GM23338 (cell line): Measurements from ENCODE around the gene TOE1. TPM values are rescaled to one million over a fixed set of nuclear protein-coding genes. Genes with fewer than 3 reads are reported as not detected.

Experiments
- ATAC-seq: fragments of 200-7000 bp; cut with Tn5 transposase; 3 replicates; pipeline ENCODE4 v1.9.1; 2020
- DNase-seq: peaks from one replicate; pipeline ENCODE4 v3.0.0-alpha.2; 2015; ENCODE audit warnings: low spot score
- H2AFZ ChIP-seq: fragments of 200-600 bp; sonication (generic); 2 replicates; pipeline ENCODE4 v1.8.0; 2016; ENCODE audit warnings: antibody characterized with exemption, mild to moderate bottlenecking, moderate library complexity
- H3F3A ChIP-seq: fragments of 200-600 bp; sonication (generic); replicated peaks from 2 replicates; pipeline ENCODE4 v1.8.0; 2017; ENCODE audit warnings: antibody characterized with exemption, mixed run types, low read depth
- H3K27ac ChIP-seq: fragments of 200-600 bp; sonication (generic); 2 replicates; pipeline ENCODE4 v1.6.1; 2016; ENCODE audit warnings: low read depth
- H3K27me3 ChIP-seq: fragments of 200-600 bp; sonication (generic); 2 replicates; pipeline ENCODE4 v1.8.0; 2016; ENCODE audit warnings: mild to moderate bottlenecking, mixed run types, moderate library complexity; ENCODE audit not compliant: insufficient read depth
- H3K36me3 ChIP-seq: fragments of 200-600 bp; sonication (generic); 2 replicates; pipeline ENCODE4 v1.8.0; 2016; ENCODE audit warnings: mild to moderate bottlenecking; ENCODE audit not compliant: insufficient read depth
- H3K4me1 ChIP-seq: fragments of 200-600 bp; sonication (generic); 2 replicates; pipeline ENCODE4 v1.8.0; 2016; ENCODE audit warnings: mild to moderate bottlenecking, moderate library complexity; ENCODE audit not compliant: insufficient read depth
- H3K4me2 ChIP-seq: fragments of 200-600 bp; sonication (generic); 2 replicates; pipeline ENCODE4 v1.7.1; 2017; ENCODE audit warnings: mixed run types
- H3K4me3 ChIP-seq: fragments of 200-600 bp; sonication (generic); 2 replicates; pipeline ENCODE4 v1.6.1; 2016; ENCODE audit warnings: mixed run types
- H3K79me2 ChIP-seq: fragments of 200-600 bp; sonication (generic); replicated peaks from 2 replicates; pipeline ENCODE4 v1.8.0; 2017; ENCODE audit warnings: mild to moderate bottlenecking; ENCODE audit not compliant: insufficient read depth
- H3K9me2 ChIP-seq: fragments of 200-600 bp; sonication (generic); 2 replicates; pipeline ENCODE4 v1.8.0; 2017; ENCODE audit not compliant: insufficient read depth
- H4K20me1 ChIP-seq: fragments of 200-600 bp; sonication (generic); replicated peaks from 2 replicates; pipeline ENCODE4 v1.8.0; 2017; ENCODE audit warnings: mild to moderate bottlenecking; ENCODE audit not compliant: insufficient read depth
- H3K27ac Mint-ChIP-seq: 2 replicates; pipeline ENCODE4 v1.8.0; 2020; ENCODE audit warnings: inconsistent platforms, mild to moderate bottlenecking, moderate library complexity, mixed read lengths
- H3K27me3 Mint-ChIP-seq: 3 replicates; pipeline ENCODE4 v1.8.0; 2022; ENCODE audit warnings: low read depth, mild to moderate bottlenecking, moderate library complexity, mixed read lengths, inconsistent platforms; ENCODE audit not compliant: insufficient read depth, poor library complexity
- H3K36me3 Mint-ChIP-seq: 3 replicates; pipeline ENCODE4 v1.8.0; 2021; ENCODE audit warnings: low read depth, mild to moderate bottlenecking, inconsistent platforms, moderate library complexity, mixed read lengths
- H3K4me1 Mint-ChIP-seq: 3 replicates; pipeline ENCODE4 v1.8.0; 2020; ENCODE audit warnings: mild to moderate bottlenecking, inconsistent platforms, mixed read lengths
- H3K4me3 Mint-ChIP-seq: 3 replicates; pipeline ENCODE4 v1.8.0; 2021; ENCODE audit warnings: moderate library complexity, mild to moderate bottlenecking, inconsistent platforms, mixed read lengths
- H3K9me3 Mint-ChIP-seq: 3 replicates; pipeline ENCODE4 v1.8.0; 2020; ENCODE audit warnings: moderate library complexity, mild to moderate bottlenecking, inconsistent platforms, mixed read lengths
- CREB1 ChIP-seq: fragments of 250-450 bp; sonication (Bioruptor Pico); IDR thresholded peaks from 2 replicates; pipeline ENCODE4 v1.5.0; 2020; ENCODE audit warnings: low read depth, mild to moderate bottlenecking, moderate library complexity
- EZH2 ChIP-seq: fragments of 200-600 bp; sonication (generic); IDR thresholded peaks from one replicate; pipeline ENCODE4 v1.8.0; 2017; ENCODE audit warnings: antibody characterized with exemption, mild to moderate bottlenecking, low read depth; ENCODE audit not compliant: unreplicated experiment
- EZH2phosphoT487 ChIP-seq: fragments of 200-600 bp; sonication (generic); IDR thresholded peaks from one replicate; pipeline ENCODE4 v1.8.1; 2018; ENCODE audit warnings: antibody characterized with exemption; ENCODE audit not compliant: unreplicated experiment
- JUNB ChIP-seq: IDR thresholded peaks from one replicate; pipeline ENCODE4 v1.6.1; 2016; ENCODE audit warnings: antibody characterized with exemption; ENCODE audit not compliant: unreplicated experiment
- NANOG ChIP-seq: IDR thresholded peaks from 2 replicates; pipeline ENCODE4 v1.6.1; 2016; ENCODE audit warnings: antibody characterized with exemption, borderline replicate concordance
- POLR2AphosphoS5 ChIP-seq: IDR thresholded peaks from 2 replicates; pipeline ENCODE4 v1.6.1; 2016; ENCODE audit warnings: antibody characterized with exemption, low read depth
- STAT1 ChIP-seq: IDR thresholded peaks from one replicate; pipeline ENCODE4 v1.6.1; 2016; ENCODE audit warnings: antibody characterized with exemption; ENCODE audit not compliant: unreplicated experiment
- ZNF114 ChIP-seq: fragments of 250-450 bp; sonication (Bioruptor Pico); IDR thresholded peaks from 2 replicates; pipeline ENCODE4 v1.5.0; 2020; ENCODE audit warnings: mild to moderate bottlenecking, moderate library complexity
- ZNF331 ChIP-seq: fragments of 250-450 bp; sonication (Bioruptor Pico); IDR thresholded peaks from 2 replicates; pipeline ENCODE4 v1.5.0; 2020; ENCODE audit warnings: low read depth, mild to moderate bottlenecking, moderate library complexity
- polyA plus RNA-seq: library from polyadenylated mRNA; unstranded; fragments of >200 nt; fragmentation: Nextera tagmentation; extraction: Ambion mirVana; gene quantifications from 2 replicates; pipeline ENCODE4 v1.2.1, GENCODE V29; 2016
- total RNA-seq: library from RNA; depleted of rRNA; stranded (reverse); fragments of >200 nt; shearing (Covaris generic); gene quantifications from 2 replicates; pipeline ENCODE4 v1.2.3, GENCODE V29; 2014
- TF ChIP-seq, protein P1 (sequence below): IDR thresholded peaks from 2 replicates; pipeline ENCODE4 v1.6.1; 2016; ENCODE audit warnings: antibody characterized with exemption
- TF ChIP-seq, protein P2 (sequence below), 2 experiments: fragments of 200-600 bp in 1 of 2; sonication (generic) in 1 of 2; conservative IDR thresholded peaks; 2 replicates each; pipeline versions ENCODE4 v1.5.1 to v1.6.1; 2016 to 2017; ENCODE audit warnings: antibody characterized with exemption in 2 of 2, low read depth in 2 of 2, mild to moderate bottlenecking in 2 of 2, moderate library complexity in 1 of 2
- TF ChIP-seq, protein P3 (sequence below): fragments of 250-450 bp; sonication (Bioruptor Pico); IDR thresholded peaks from 2 replicates; pipeline ENCODE4 v1.5.0; 2020; ENCODE audit warnings: mild to moderate bottlenecking, moderate library complexity
- TF ChIP-seq, protein P4 (sequence below): IDR thresholded peaks from one replicate; pipeline ENCODE4 v1.6.1; 2018; ENCODE audit warnings: antibody characterized with exemption; ENCODE audit not compliant: unreplicated experiment

TOE1 gene
- total and polyA plus RNA-seq, 2 experiments from 2014 or later = 9.1 to 18.4 TPM

DNA sequence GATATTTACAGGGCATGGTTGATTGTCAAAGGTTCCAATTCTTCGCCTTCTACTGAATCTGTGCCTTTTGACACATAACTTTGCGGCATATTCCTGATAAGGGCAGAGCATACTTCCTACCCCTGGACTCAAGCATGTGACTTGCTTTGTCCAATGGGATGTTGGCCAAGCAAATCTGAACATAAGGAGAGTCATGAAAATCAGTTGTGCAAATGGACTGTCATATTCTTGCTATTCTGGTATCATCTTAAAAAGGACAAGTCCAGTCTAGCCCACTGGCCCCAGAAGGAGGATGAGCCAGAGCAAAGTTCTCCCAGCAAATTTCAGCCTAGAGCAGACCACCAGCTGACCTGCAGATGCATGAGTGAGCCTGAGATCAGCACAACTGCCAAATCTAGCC is 41.3 kb downstream of the TOE1 start:
- Histone ChIP-seq H3K36me3 (no peaks in the 10 kb centered on the region), H3K9me2 (no peaks in the 10 kb centered on the region), H3K4me2 (no peak overlapping the region), H3K27me3 (no peaks in the 10 kb centered on the region), H3K4me3 (no peak overlapping the region), H3F3A (no peaks in the 10 kb centered on the region), H3K27ac (no peak overlapping the region), H4K20me1 (no peaks in the 10 kb centered on the region; the same call in 1 of the 2 replicates), H2AFZ (no peak overlapping the region), H3K4me1 (no peaks in the 10 kb centered on the region), H3K79me2 (no peaks in the 10 kb centered on the region)
- DNase-seq = no peak
- Mint-ChIP-seq H3K4me1 (no peaks in the 10 kb centered on the region), H3K27ac (no peak overlapping the region), H3K4me3 (no peak overlapping the region), H3K36me3 (no peaks in the 10 kb centered on the region), H3K9me3 (no peaks in the 10 kb centered on the region), H3K27me3 (no peaks in the 10 kb centered on the region)
- TF ChIP-seq ZNF331 (CRISPR knock-in tag) = no peak
- TF ChIP-seq, protein P1, sequence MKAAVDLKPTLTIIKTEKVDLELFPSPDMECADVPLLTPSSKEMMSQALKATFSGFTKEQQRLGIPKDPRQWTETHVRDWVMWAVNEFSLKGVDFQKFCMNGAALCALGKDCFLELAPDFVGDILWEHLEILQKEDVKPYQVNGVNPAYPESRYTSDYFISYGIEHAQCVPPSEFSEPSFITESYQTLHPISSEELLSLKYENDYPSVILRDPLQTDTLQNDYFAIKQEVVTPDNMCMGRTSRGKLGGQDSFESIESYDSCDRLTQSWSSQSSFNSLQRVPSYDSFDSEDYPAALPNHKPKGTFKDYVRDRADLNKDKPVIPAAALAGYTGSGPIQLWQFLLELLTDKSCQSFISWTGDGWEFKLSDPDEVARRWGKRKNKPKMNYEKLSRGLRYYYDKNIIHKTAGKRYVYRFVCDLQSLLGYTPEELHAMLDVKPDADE = no peak
- TF ChIP-seq NANOG = no peak
- no peak for TF ChIP-seq EZH2phosphoT487
- TF ChIP-seq, protein P2, sequence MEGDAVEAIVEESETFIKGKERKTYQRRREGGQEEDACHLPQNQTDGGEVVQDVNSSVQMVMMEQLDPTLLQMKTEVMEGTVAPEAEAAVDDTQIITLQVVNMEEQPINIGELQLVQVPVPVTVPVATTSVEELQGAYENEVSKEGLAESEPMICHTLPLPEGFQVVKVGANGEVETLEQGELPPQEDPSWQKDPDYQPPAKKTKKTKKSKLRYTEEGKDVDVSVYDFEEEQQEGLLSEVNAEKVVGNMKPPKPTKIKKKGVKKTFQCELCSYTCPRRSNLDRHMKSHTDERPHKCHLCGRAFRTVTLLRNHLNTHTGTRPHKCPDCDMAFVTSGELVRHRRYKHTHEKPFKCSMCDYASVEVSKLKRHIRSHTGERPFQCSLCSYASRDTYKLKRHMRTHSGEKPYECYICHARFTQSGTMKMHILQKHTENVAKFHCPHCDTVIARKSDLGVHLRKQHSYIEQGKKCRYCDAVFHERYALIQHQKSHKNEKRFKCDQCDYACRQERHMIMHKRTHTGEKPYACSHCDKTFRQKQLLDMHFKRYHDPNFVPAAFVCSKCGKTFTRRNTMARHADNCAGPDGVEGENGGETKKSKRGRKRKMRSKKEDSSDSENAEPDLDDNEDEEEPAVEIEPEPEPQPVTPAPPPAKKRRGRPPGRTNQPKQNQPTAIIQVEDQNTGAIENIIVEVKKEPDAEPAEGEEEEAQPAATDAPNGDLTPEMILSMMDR (conservative IDR thresholded peaks at IDR 0.05; ENCODE audit: low read depth in 2 of 2) = no peak
- no peak for TF ChIP-seq ZNF114 (CRISPR knock-in tag)
- TF ChIP-seq STAT1 = no peak
- no peak for TF ChIP-seq POLR2AphosphoS5
- TF ChIP-seq, protein P3, sequence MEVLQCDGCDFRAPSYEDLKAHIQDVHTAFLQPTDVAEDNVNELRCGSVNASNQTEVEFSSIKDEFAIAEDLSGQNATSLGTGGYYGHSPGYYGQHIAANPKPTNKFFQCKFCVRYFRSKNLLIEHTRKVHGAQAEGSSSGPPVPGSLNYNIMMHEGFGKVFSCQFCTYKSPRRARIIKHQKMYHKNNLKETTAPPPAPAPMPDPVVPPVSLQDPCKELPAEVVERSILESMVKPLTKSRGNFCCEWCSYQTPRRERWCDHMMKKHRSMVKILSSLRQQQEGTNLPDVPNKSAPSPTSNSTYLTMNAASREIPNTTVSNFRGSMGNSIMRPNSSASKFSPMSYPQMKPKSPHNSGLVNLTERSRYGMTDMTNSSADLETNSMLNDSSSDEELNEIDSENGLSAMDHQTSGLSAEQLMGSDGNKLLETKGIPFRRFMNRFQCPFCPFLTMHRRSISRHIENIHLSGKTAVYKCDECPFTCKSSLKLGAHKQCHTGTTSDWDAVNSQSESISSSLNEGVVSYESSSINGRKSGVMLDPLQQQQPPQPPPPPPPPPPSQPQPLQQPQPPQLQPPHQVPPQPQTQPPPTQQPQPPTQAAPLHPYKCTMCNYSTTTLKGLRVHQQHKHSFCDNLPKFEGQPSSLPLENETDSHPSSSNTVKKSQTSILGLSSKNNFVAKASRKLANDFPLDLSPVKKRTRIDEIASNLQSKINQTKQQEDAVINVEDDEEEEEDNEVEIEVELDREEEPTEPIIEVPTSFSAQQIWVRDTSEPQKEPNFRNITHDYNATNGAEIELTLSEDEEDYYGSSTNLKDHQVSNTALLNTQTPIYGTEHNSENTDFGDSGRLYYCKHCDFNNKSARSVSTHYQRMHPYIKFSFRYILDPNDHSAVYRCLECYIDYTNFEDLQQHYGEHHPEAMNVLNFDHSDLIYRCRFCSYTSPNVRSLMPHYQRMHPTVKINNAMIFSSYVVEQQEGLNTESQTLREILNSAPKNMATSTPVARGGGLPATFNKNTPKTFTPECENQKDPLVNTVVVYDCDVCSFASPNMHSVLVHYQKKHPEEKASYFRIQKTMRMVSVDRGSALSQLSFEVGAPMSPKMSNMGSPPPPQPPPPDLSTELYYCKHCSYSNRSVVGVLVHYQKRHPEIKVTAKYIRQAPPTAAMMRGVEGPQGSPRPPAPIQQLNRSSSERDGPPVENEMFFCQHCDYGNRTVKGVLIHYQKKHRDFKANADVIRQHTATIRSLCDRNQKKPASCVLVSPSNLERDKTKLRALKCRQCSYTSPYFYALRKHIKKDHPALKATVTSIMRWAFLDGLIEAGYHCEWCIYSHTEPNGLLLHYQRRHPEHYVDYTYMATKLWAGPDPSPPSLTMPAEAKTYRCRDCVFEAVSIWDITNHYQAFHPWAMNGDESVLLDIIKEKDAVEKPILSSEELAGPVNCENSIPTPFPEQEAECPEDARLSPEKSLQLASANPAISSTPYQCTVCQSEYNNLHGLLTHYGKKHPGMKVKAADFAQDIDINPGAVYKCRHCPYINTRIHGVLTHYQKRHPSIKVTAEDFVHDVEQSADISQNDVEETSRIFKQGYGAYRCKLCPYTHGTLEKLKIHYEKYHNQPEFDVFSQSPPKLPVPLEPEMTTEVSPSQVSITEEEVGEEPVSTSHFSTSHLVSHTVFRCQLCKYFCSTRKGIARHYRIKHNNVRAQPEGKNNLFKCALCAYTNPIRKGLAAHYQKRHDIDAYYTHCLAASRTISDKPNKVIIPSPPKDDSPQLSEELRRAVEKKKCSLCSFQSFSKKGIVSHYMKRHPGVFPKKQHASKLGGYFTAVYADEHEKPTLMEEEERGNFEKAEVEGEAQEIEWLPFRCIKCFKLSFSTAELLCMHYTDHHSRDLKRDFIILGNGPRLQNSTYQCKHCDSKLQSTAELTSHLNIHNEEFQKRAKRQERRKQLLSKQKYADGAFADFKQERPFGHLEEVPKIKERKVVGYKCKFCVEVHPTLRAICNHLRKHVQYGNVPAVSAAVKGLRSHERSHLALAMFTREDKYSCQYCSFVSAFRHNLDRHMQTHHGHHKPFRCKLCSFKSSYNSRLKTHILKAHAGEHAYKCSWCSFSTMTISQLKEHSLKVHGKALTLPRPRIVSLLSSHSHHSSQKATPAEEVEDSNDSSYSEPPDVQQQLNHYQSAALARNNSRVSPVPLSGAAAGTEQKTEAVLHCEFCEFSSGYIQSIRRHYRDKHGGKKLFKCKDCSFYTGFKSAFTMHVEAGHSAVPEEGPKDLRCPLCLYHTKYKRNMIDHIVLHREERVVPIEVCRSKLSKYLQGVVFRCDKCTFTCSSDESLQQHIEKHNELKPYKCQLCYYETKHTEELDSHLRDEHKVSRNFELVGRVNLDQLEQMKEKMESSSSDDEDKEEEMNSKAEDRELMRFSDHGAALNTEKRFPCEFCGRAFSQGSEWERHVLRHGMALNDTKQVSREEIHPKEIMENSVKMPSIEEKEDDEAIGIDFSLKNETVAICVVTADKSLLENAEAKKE (CRISPR knock-in tag) = no peak
- no peak for TF ChIP-seq EZH2
- TF ChIP-seq, protein P4, sequence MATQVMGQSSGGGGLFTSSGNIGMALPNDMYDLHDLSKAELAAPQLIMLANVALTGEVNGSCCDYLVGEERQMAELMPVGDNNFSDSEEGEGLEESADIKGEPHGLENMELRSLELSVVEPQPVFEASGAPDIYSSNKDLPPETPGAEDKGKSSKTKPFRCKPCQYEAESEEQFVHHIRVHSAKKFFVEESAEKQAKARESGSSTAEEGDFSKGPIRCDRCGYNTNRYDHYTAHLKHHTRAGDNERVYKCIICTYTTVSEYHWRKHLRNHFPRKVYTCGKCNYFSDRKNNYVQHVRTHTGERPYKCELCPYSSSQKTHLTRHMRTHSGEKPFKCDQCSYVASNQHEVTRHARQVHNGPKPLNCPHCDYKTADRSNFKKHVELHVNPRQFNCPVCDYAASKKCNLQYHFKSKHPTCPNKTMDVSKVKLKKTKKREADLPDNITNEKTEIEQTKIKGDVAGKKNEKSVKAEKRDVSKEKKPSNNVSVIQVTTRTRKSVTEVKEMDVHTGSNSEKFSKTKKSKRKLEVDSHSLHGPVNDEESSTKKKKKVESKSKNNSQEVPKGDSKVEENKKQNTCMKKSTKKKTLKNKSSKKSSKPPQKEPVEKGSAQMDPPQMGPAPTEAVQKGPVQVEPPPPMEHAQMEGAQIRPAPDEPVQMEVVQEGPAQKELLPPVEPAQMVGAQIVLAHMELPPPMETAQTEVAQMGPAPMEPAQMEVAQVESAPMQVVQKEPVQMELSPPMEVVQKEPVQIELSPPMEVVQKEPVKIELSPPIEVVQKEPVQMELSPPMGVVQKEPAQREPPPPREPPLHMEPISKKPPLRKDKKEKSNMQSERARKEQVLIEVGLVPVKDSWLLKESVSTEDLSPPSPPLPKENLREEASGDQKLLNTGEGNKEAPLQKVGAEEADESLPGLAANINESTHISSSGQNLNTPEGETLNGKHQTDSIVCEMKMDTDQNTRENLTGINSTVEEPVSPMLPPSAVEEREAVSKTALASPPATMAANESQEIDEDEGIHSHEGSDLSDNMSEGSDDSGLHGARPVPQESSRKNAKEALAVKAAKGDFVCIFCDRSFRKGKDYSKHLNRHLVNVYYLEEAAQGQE = no peak
- TF ChIP-seq JUNB = no peak
- TF ChIP-seq CREB1 (CRISPR knock-in tag) = no peak
- no peak for ATAC-seq
